SK-N-SH (cell line): ENCODE results near the gene SEC24B.

Experiments used
- CTCF ChIP-seq: fragments of 200-600 bp; sonication (generic); IDR thresholded peaks from 2 replicates; pipeline ENCODE4 v1.6.1; 2017; ENCODE audit warnings: antibody characterized with exemption, mild to moderate bottlenecking, moderate library complexity
- EP300 ChIP-seq, 2 experiments: IDR thresholded peaks; 2 replicates each; pipeline versions ENCODE4 v1.4.0 to v1.6.1; 2012; ENCODE audit warnings: borderline replicate concordance in 1 of 2, low read depth in 1 of 2, low read length in 1 of 2
- GABPA ChIP-seq: IDR thresholded peaks from 2 replicates; pipeline ENCODE4 v1.4.0; 2012; ENCODE audit warnings: low read depth, mild to moderate bottlenecking
- IRF3 ChIP-seq: fragments of 150-350 bp; IDR thresholded peaks from 2 replicates; pipeline ENCODE4 v1.6.1; 2016; ENCODE audit warnings: mild to moderate bottlenecking, low read depth, low read length
- NFIC ChIP-seq: IDR thresholded peaks from 2 replicates; pipeline ENCODE4 v1.4.0; 2012; ENCODE audit warnings: borderline replicate concordance
- POLR2AphosphoS5 ChIP-seq: IDR thresholded peaks from 2 replicates; pipeline ENCODE4 v1.6.1; 2012; ENCODE audit warnings: low read depth, low read length
- RAD21 ChIP-seq: IDR thresholded peaks from 2 replicates; pipeline ENCODE4 v1.6.1; 2012; ENCODE audit warnings: mild to moderate bottlenecking, low read length
- SMC3 ChIP-seq: IDR thresholded peaks from 2 replicates; pipeline ENCODE4 v1.6.1; 2012; ENCODE audit warnings: low read depth, low read length, improper control_type of control experiment

GRCh38 chr4:109574931-109575804 lies 141.6 kb downstream of the SEC24B start:
- TF ChIP-seq CTCF (no peak), POLR2AphosphoS5 (no peak), GABPA (no peak), RAD21 (no peak), SMC3 (no peak), NFIC (no peak), EP300 (IDR thresholded peaks at IDR 0.05; ENCODE audit: borderline replicate concordance in 1 of 2, low read depth in 1 of 2, low read length in 1 of 2) (no peak), IRF3 (no peak)
